ENCODE results near the gene IGSF6. TPM values are rescaled to one million over a fixed set of nuclear protein-coding genes. Genes with fewer than 3 reads are reported as not detected.

IGSF6 gene
- total and polyA plus RNA-seq, 2 of the 13 experiments (the other 11 are each of a cell fraction or from before 2014, with no cell fraction given) = not detected

DNA sequence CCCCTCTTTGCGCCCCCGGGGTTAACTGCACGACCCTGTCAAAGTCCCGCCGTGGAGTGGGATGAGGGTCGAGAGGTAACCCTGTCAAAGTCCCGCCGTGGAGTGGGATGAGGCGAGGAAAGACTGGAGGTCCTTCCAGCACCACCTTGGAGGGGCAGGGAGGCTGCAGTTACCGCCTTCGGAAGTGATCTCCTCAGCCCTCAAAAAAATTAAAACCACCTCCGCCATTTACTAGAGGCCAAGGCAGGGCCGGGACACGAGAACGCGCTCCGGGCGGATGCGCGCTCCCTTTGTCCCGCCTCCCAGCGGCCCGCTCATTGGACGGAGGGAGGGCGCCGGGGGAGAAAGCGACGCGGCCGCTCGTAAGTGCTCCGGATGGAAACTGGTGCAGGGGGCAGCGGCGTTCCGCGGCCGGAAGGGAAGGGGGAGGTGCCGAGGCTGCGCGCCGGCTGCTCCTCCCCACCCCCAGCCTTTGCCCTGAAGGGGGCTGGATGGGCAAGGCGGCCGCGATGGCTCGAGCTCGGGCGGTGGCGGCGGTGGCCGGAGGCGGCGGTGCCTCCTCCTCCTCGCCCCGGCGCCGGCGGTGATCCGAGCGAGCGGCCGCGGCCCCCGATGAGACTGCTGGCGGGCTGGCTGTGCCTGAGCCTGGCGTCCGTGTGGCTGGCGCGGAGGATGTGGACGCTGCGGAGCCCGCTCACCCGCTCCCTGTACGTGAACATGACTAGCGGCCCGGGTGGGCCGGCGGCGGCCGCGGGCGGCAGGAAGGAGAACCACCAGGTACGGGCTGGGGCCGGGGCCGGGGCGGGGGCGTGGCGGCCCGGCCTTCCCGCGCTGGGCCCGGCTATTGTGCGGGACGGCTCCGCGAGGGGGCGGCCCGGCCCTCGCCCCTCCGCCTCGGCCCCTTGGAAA lies 53.0 kb downstream of the IGSF6 start, which contains the start of gene METTL9 (continued):
- TF ChIP-seq, protein P1, sequence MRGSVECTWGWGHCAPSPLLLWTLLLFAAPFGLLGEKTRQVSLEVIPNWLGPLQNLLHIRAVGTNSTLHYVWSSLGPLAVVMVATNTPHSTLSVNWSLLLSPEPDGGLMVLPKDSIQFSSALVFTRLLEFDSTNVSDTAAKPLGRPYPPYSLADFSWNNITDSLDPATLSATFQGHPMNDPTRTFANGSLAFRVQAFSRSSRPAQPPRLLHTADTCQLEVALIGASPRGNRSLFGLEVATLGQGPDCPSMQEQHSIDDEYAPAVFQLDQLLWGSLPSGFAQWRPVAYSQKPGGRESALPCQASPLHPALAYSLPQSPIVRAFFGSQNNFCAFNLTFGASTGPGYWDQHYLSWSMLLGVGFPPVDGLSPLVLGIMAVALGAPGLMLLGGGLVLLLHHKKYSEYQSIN (CRISPR knock-in tag; IDR thresholded peaks at IDR 0.05; ENCODE audit: borderline replicate concordance) = no peak
- TF ChIP-seq ZNF615 (CRISPR knock-in tag; IDR thresholded peaks at IDR 0.05; ENCODE audit: borderline replicate concordance) (peak; percentile 91; the same call in 1 of the 2 replicates), ZNF18 (CRISPR knock-in tag; IDR thresholded peaks at IDR 0.05; ENCODE audit: insufficient replicate concordance) (peak; percentile 91), ZSCAN12 (CRISPR knock-in tag; IDR thresholded peaks at IDR 0.05) (no peak), FOXC1 (CRISPR knock-in tag; IDR thresholded peaks at IDR 0.05; ENCODE audit: borderline replicate concordance) (peak; percentile 95), ZNF251 (CRISPR knock-in tag; IDR thresholded peaks at IDR 0.05) (no peak; the same call in 1 of the 2 replicates), TEAD2 (CRISPR knock-in tag; IDR thresholded peaks at IDR 0.05) (no peak; the same call in 1 of the 2 replicates), ARNT2 (CRISPR knock-in tag; IDR thresholded peaks at IDR 0.05; ENCODE audit: low read depth) (peak; percentile 99), ARNTL (CRISPR knock-in tag; IDR thresholded peaks at IDR 0.05) (peak; percentile 93), CHD2 (IDR thresholded peaks at IDR 0.05; ENCODE audit: low read depth, low read length) (peak; percentile 81), ZEB1 (IDR thresholded peaks at IDR 0.05; ENCODE audit: insufficient replicate concordance, low read depth) (peak; percentile 74), ETS1 (CRISPR knock-in tag; IDR thresholded peaks at IDR 0.05) (peak; percentile 25; the same call in 1 of the 2 replicates), IRX3 (CRISPR knock-in tag; IDR thresholded peaks at IDR 0.05; ENCODE audit: borderline replicate concordance, low read depth) (peak; percentile 93), ARHGAP35 (CRISPR knock-in tag; IDR thresholded peaks at IDR 0.05; ENCODE audit: borderline replicate concordance) (peak; percentile 98)
- TF ChIP-seq, protein P2, sequence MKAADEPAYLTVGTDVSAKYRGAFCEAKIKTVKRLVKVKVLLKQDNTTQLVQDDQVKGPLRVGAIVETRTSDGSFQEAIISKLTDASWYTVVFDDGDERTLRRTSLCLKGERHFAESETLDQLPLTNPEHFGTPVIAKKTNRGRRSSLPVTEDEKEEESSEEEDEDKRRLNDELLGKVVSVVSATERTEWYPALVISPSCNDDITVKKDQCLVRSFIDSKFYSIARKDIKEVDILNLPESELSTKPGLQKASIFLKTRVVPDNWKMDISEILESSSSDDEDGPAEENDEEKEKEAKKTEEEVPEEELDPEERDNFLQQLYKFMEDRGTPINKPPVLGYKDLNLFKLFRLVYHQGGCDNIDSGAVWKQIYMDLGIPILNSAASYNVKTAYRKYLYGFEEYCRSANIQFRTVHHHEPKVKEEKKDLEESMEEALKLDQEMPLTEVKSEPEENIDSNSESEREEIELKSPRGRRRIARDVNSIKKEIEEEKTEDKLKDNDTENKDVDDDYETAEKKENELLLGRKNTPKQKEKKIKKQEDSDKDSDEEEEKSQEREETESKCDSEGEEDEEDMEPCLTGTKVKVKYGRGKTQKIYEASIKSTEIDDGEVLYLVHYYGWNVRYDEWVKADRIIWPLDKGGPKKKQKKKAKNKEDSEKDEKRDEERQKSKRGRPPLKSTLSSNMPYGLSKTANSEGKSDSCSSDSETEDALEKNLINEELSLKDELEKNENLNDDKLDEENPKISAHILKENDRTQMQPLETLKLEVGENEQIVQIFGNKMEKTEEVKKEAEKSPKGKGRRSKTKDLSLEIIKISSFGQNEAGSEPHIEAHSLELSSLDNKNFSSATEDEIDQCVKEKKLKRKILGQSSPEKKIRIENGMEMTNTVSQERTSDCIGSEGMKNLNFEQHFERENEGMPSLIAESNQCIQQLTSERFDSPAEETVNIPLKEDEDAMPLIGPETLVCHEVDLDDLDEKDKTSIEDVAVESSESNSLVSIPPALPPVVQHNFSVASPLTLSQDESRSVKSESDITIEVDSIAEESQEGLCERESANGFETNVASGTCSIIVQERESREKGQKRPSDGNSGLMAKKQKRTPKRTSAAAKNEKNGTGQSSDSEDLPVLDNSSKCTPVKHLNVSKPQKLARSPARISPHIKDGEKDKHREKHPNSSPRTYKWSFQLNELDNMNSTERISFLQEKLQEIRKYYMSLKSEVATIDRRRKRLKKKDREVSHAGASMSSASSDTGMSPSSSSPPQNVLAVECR (CRISPR knock-in tag; IDR thresholded peaks at IDR 0.05; ENCODE audit: borderline replicate concordance) = peak; percentile 99; the same call in 1 of the 2 replicates
